PC-9 (cell line): ENCODE data around the gene RANBP3L.

Experiments
- EZH2 ChIP-seq: fragments of 200-600 bp; sonication (generic); IDR thresholded peaks from 2 replicates; pipeline ENCODE4 v1.8.0; 2017; ENCODE audit warnings: antibody characterized with exemption, low read depth
- TF ChIP-seq, protein P1 (sequence below): fragments of 200-600 bp; sonication (generic); conservative IDR thresholded peaks from 2 replicates; pipeline ENCODE4 v1.6.1; 2017; ENCODE audit warnings: mixed run types, antibody characterized with exemption, mild to moderate bottlenecking, moderate library complexity

DNA sequence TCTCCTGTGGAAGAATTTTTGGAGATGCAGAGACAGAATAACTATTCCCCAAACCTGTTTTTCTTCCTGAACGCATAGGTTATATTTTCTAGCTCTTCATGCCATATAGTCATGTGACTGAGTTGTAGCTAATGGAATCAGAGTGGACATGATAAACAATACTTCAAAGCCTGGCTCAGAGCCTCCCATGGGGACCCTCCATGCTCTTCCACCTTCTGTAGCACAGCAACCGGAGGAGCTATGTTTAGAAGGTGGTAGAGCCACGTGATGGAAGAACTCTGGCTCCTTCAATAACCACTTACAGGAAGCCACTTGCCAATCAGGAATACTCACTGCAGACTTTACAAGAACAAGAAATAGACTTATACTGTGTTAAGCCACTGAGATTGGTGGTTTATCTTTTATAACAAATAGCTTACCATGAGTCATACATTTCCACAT, 99.2 kb downstream of the RANBP3L start:
- TF ChIP-seq, protein P1, sequence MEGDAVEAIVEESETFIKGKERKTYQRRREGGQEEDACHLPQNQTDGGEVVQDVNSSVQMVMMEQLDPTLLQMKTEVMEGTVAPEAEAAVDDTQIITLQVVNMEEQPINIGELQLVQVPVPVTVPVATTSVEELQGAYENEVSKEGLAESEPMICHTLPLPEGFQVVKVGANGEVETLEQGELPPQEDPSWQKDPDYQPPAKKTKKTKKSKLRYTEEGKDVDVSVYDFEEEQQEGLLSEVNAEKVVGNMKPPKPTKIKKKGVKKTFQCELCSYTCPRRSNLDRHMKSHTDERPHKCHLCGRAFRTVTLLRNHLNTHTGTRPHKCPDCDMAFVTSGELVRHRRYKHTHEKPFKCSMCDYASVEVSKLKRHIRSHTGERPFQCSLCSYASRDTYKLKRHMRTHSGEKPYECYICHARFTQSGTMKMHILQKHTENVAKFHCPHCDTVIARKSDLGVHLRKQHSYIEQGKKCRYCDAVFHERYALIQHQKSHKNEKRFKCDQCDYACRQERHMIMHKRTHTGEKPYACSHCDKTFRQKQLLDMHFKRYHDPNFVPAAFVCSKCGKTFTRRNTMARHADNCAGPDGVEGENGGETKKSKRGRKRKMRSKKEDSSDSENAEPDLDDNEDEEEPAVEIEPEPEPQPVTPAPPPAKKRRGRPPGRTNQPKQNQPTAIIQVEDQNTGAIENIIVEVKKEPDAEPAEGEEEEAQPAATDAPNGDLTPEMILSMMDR = no peak
- TF ChIP-seq EZH2 = no peak
